Activated CD4-positive, alpha-beta T cell treated with anti-CD3 and anti-CD28 coated beads, Interleukin-2, amount 50 U/mL, for 24 hours (primary cell): ENCODE measurements around the gene PNPLA6.
"Not testable (repeated sequence)": the region's sequence is repeated elsewhere in the genome, so short reads cannot be mapped to it uniquely, and the experiment has no call there.

Source experiments
- DNase-seq, 2 donors: peaks; one replicate each; pipeline ENCODE4 v3.0.0-alpha.2; 2020; ENCODE audit warnings: low read depth in 1 of 2, low spot score in 1 of 2

The PNPLA6 gene

GRCh38 chr19:7529610-7530490 is 5.7 kb upstream of the PNPLA6 start:
- no peak for DNase-seq

- no peak for DNase-seq
Observed at GRCh38 chr19:7533281-7533885, 2.1 kb upstream of the PNPLA6 start.

GRCh38 chr19:7533925-7534480 is 1.5 kb upstream of the PNPLA6 start:
- peak; percentile 62 to 75 for DNase-seq

- DNase-seq, result no peak
Observed at GRCh38 chr19:7534531-7535046, 928 bp upstream of the PNPLA6 start.

- DNase-seq, result no peak
Observed at GRCh38 chr19:7535998-7536695, 630 bp downstream of the PNPLA6 start.

- not testable (repeated sequence) for DNase-seq
Observed at GRCh38 chr19:7538990-7539389, 3.5 kb downstream of the PNPLA6 start.

- no peak for DNase-seq
Observed at GRCh38 chr19:7539827-7540425, 4.4 kb downstream of the PNPLA6 start.

- no peak for DNase-seq
Observed at GRCh38 chr19:7540761-7541474, 5.4 kb downstream of the PNPLA6 start.

- no peak for DNase-seq
Observed at GRCh38 chr19:7541475-7541824, 5.9 kb downstream of the PNPLA6 start.

GRCh38 chr19:7541828-7542443 is 6.4 kb downstream of the PNPLA6 start:
- no peak for DNase-seq

- DNase-seq, result no peak
Observed at GRCh38 chr19:7542556-7543348, 7.2 kb downstream of the PNPLA6 start.

- no peak for DNase-seq
Observed at GRCh38 chr19:7544626-7545025, 9.1 kb downstream of the PNPLA6 start.

- DNase-seq, result no peak
Observed at GRCh38 chr19:7545300-7545699, 9.8 kb downstream of the PNPLA6 start.

- no peak for DNase-seq
Observed at GRCh38 chr19:7545904-7546303, 10.4 kb downstream of the PNPLA6 start.

GRCh38 chr19:7547159-7547558 is 11.6 kb downstream of the PNPLA6 start:
- DNase-seq, result no peak

- DNase-seq, result no peak
Observed at GRCh38 chr19:7549429-7550148, 14.1 kb downstream of the PNPLA6 start.

- no peak for DNase-seq
Observed at GRCh38 chr19:7550169-7550770, 14.8 kb downstream of the PNPLA6 start.
